ENCODE measurements around the gene RRAGD.

The RRAGD gene

GRCh38 chr6:89393659-89394058 is 18.4 kb downstream of the RRAGD start:
- H3K4me3 ChIP-seq (ENCODE audit: low read depth, low read length), result no peak overlapping the region
- DNase-seq (ENCODE audit: low read depth), result no peak
- TF ChIP-seq, protein P1, sequence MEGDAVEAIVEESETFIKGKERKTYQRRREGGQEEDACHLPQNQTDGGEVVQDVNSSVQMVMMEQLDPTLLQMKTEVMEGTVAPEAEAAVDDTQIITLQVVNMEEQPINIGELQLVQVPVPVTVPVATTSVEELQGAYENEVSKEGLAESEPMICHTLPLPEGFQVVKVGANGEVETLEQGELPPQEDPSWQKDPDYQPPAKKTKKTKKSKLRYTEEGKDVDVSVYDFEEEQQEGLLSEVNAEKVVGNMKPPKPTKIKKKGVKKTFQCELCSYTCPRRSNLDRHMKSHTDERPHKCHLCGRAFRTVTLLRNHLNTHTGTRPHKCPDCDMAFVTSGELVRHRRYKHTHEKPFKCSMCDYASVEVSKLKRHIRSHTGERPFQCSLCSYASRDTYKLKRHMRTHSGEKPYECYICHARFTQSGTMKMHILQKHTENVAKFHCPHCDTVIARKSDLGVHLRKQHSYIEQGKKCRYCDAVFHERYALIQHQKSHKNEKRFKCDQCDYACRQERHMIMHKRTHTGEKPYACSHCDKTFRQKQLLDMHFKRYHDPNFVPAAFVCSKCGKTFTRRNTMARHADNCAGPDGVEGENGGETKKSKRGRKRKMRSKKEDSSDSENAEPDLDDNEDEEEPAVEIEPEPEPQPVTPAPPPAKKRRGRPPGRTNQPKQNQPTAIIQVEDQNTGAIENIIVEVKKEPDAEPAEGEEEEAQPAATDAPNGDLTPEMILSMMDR (IDR thresholded peaks at IDR 0.05; ENCODE audit: control insufficient read depth, extremely low read depth, insufficient read depth), result no peak

DNA sequence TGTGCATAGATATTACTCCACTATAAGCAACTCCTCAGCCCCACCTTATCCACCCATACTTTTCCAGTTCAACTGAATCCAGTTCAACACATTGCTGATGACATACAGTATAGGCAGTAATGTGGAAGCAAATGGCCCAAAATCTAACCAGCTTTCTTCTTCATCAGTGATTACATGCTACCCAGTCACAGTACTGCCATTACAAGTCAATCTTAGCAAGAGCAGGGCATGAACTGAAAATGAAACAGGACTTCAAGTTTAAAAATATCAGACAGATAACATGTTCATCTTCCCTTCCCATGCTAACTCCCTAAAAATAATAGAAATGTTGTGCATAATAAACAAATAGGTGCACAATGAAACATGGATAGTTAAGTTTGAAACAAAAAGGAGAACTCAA is 19.2 kb downstream of the RRAGD start:
- DNase-seq (ENCODE audit: low read depth), result no peak
- TF ChIP-seq, protein P1 (IDR thresholded peaks at IDR 0.05; ENCODE audit: control insufficient read depth, extremely low read depth, insufficient read depth), result no peak
- H3K4me3 ChIP-seq (ENCODE audit: low read depth, low read length), result no peak overlapping the region

DNA sequence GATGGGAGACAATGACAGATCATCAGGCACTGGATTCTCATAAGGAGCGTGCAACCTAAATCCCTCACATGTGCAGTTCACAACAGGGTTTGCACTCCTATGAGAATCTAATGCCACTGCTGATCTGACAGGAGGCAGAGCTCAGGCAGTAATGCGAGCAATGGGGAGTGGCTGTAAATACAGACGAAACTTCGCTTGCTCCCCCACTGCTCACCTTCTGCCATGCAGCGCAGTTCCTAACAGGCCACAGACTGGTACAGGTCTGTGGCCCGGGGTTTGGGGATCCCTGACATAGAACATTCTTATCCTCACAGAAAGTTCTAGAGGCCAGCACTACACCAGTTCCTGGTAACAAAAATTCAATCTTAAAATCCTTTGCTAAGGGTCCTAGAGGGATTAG is 23.2 kb downstream of the RRAGD start:
- TF ChIP-seq, protein P1 (IDR thresholded peaks at IDR 0.05; ENCODE audit: control insufficient read depth, extremely low read depth, insufficient read depth), result no peak
- no peak overlapping the region for H3K4me3 ChIP-seq (ENCODE audit: low read depth, low read length)
- no peak for DNase-seq (ENCODE audit: low read depth)

- TF ChIP-seq, protein P1 (IDR thresholded peaks at IDR 0.05; ENCODE audit: control insufficient read depth, extremely low read depth, insufficient read depth), result no peak
- no peak for DNase-seq (ENCODE audit: low read depth)
- H3K4me3 ChIP-seq (ENCODE audit: low read depth, low read length), result no peak overlapping the region
These were observed 24.4 kb downstream of the RRAGD start for GRCh38 chr6:89387516-89388201.

DNA sequence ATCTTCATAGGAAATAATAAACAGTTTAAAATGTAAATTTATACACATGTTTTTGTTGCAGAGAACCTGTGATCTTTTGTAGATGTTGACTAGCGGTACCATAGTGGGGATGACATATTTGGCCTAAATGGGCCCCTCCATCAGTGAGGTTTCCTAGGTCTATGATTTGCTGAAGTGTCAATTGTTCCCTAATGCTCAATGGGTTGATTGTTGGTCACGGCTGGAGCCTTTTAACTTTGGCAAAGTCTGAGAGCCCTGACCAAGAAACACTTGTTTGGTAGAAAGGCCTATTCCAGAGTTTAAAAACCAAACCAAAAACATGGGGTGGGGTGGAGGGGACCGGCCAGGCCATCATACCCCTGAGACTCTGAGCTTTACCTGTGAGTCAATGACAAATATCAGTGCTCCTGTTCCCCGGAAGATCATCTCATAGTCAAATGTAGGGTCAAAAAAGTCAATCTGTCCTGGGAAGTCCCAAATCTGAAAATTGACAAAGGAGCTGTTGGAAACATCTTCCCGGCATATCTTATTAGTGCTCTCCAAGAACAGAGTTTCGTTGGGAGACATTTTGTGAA is 25.1 kb downstream of the RRAGD start:
- DNase-seq (ENCODE audit: low read depth), result no peak
- TF ChIP-seq, protein P1 (IDR thresholded peaks at IDR 0.05; ENCODE audit: control insufficient read depth, extremely low read depth, insufficient read depth), result no peak

DNA sequence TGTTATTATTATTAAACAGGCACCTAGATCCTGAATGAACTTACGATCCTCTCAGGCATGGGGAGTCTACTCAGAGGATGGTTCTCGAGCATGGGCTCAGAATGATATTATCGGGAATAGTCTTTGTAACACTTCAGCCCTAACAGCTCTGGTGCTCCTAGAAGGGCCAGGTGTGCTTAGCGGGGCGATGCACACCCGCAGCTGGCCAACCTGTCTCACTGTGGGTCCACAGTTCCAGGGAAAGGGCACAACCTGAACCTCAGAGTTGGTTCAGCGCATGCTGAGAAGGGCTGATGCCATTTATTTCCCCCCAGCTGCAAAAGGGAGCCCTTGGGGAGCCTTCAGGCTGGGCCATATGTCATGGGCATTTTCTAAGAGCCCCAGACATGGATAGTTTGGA is 26.2 kb downstream of the RRAGD start:
- no peak overlapping the region for H3K4me3 ChIP-seq (ENCODE audit: low read depth, low read length)
- DNase-seq (ENCODE audit: low read depth), result no peak
- TF ChIP-seq, protein P1 (IDR thresholded peaks at IDR 0.05; ENCODE audit: control insufficient read depth, extremely low read depth, insufficient read depth), result no peak

More for the DNA sequence above, 25.1 kb downstream of the RRAGD start:
- H3K4me3 ChIP-seq (ENCODE audit: low read depth, low read length), result no peak overlapping the region
